Parathyroid adenoma (tissue), 2 donors: ENCODE data around the gene GRAMD1A.

Source experiments
- H2AFZ ChIP-seq: fragments of 300-600 bp; sonication (generic); one replicate; pipeline ENCODE4 v1.7.0; 2017; ENCODE audit warnings: antibody characterized with exemption, mild to moderate bottlenecking
- H3K27ac ChIP-seq: fragments of 300-600 bp; sonication (generic); one replicate; pipeline ENCODE4 v1.7.0; 2017
- H3K27me3 ChIP-seq: fragments of 300-600 bp; sonication (generic); one replicate; pipeline ENCODE4 v1.7.0; 2017; ENCODE audit warnings: low read length; ENCODE audit not compliant: control insufficient read depth, insufficient read depth
- H3K36me3 ChIP-seq: fragments of 300-600 bp; sonication (generic); one replicate; pipeline ENCODE4 v1.7.0; 2017; ENCODE audit warnings: low read length; ENCODE audit not compliant: control insufficient read depth, insufficient read depth
- H3K4me1 ChIP-seq: fragments of 300-600 bp; sonication (generic); one replicate; pipeline ENCODE4 v1.7.0; 2017; ENCODE audit warnings: control low read depth
- H3K4me2 ChIP-seq: fragments of 300-600 bp; sonication (generic); one replicate; pipeline ENCODE4 v1.7.0; 2017; ENCODE audit warnings: low read length
- H3K4me3 ChIP-seq: fragments of 300-600 bp; sonication (generic); one replicate; pipeline ENCODE4 v1.7.0; 2017; ENCODE audit warnings: low read depth, low read length
- H3K79me2 ChIP-seq: fragments of 300-600 bp; sonication (generic); one replicate; pipeline ENCODE4 v1.7.0; 2017; ENCODE audit warnings: control low read depth
- H3K9ac ChIP-seq: fragments of 300-600 bp; sonication (generic); one replicate; pipeline ENCODE4 v1.7.0; 2017; ENCODE audit warnings: mild to moderate bottlenecking
- H3K9me3 ChIP-seq: fragments of 300-600 bp; sonication (generic); one replicate; pipeline ENCODE4 v1.7.0; 2017; ENCODE audit warnings: low read length; ENCODE audit not compliant: control insufficient read depth
- CTCF ChIP-seq: fragments of 300-600 bp; sonication (generic); IDR thresholded peaks from one replicate; pipeline ENCODE4 v1.7.0; 2017; ENCODE audit warnings: antibody characterized with exemption, mild to moderate bottlenecking
- donor health status: primary hyperparathyroidism.

The GRAMD1A gene

GRCh38 chr19:34972163-34972705 is 27.9 kb upstream of the GRAMD1A start:
- Histone ChIP-seq H3K27me3 (no peaks in the 10 kb centered on the region), H2AFZ (no peak overlapping the region), H3K9me3 (no peaks in the 10 kb centered on the region), H3K4me3 (no peak overlapping the region), H3K4me2 (no peak overlapping the region), H3K27ac (no peak overlapping the region), H3K36me3 (no peaks in the 10 kb centered on the region), H3K4me1 (no peaks in the 10 kb centered on the region), H3K79me2 (no peaks in the 10 kb centered on the region), H3K9ac (no peak overlapping the region)
- no peak for TF ChIP-seq CTCF

- Histone ChIP-seq H3K9me3 (no peaks in the 10 kb centered on the region), H3K4me2 (no peak overlapping the region), H3K79me2 (no peaks in the 10 kb centered on the region), H3K9ac (no peak overlapping the region), H3K27ac (no peak overlapping the region), H3K36me3 (no peaks in the 10 kb centered on the region), H3K4me1 (no peaks in the 10 kb centered on the region), H3K4me3 (no peak overlapping the region), H2AFZ (no peak overlapping the region), H3K27me3 (no peaks in the 10 kb centered on the region)
- TF ChIP-seq CTCF, result no peak
These were observed 25.5 kb upstream of the GRAMD1A start for GRCh38 chr19:34974646-34975045.

GRCh38 chr19:34975056-34975455 is 25.1 kb upstream of the GRAMD1A start:
- Histone ChIP-seq H3K4me3 (no peak overlapping the region), H3K27me3 (no peaks in the 10 kb centered on the region), H3K9me3 (no peaks in the 10 kb centered on the region), H3K4me2 (no peak overlapping the region), H3K79me2 (no peaks in the 10 kb centered on the region), H2AFZ (no peak overlapping the region), H3K9ac (no peak overlapping the region), H3K36me3 (no peaks in the 10 kb centered on the region), H3K27ac (no peak overlapping the region), H3K4me1 (no peaks in the 10 kb centered on the region)
- no peak for TF ChIP-seq CTCF

DNA sequence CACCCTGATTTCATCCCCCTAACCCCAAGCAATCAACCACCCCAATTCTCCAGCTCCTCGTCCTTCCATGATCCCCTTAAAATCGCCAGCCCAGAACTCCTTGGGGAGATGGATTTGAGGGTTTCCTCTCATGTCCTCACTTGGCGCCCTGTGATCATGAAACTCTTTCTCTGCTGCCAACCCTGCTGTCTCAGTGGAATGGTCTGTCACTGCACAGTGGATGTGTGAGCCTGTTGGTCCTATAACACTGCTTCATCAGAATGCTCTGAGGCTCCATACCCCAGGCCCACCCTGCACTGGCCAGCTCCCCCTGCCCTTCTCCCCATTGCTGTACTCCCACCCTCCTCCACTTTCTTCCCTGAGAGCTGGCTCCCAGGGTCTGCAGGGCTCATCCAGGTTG is 23.5 kb upstream of the GRAMD1A start:
- H3K4me3 ChIP-seq, result no peak overlapping the region
- no peaks in the 10 kb centered on the region for H3K4me1 ChIP-seq
- no peak overlapping the region for H2AFZ ChIP-seq
- no peak overlapping the region for H3K9ac ChIP-seq
- no peaks in the 10 kb centered on the region for H3K27me3 ChIP-seq
- no peak for TF ChIP-seq CTCF
- H3K4me2 ChIP-seq, result no peak overlapping the region
- no peaks in the 10 kb centered on the region for H3K36me3 ChIP-seq
- no peaks in the 10 kb centered on the region for H3K79me2 ChIP-seq
- no peak overlapping the region for H3K27ac ChIP-seq
- H3K9me3 ChIP-seq, result no peaks in the 10 kb centered on the region

DNA sequence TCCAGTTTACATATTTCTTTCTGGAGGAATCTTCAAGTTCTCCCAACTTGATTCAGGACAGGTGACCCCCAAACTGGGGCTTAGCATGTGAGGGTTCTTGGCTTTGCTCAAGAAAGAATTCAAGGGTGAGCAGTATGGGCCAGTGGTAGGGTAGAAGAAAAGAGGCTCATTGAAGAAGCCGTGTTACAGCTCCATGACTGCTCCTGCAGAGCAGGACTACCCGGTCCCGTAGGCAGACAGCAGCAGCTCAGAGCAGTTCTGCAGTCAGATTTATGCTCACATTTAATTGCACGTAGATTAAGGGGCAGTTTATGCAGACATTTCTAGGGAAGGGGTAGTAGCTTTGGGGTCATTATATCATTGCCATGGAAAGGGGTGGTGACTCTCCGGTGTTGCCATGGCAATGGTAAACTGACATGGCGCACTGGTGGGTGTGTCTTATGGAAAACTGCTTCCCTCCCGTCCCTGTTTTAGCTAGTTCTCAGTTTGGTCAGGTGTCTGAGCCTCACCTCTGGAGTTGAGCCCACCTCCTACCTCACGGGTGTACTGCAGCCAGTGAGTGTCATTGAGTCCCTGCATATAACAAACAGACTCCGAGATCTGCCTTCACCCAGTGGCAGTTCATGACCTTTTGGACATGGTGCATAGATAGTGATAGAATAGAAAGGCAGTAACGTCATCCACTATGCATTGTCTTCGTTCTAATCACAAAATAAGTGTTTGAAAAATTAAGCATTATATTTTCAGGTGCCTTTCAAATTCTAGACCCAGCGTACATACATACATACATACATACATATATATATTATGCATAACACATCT is 20.1 kb upstream of the GRAMD1A start:
- Histone ChIP-seq H3K9ac (no peak overlapping the region), H3K27ac (no peak overlapping the region), H3K4me2 (no peak overlapping the region), H3K79me2 (no peaks in the 10 kb centered on the region), H3K4me3 (no peak overlapping the region), H3K36me3 (no peaks in the 10 kb centered on the region), H3K4me1 (no peaks in the 10 kb centered on the region), H2AFZ (no peak overlapping the region), H3K9me3 (no peaks in the 10 kb centered on the region), H3K27me3 (no peaks in the 10 kb centered on the region)
- no peak for TF ChIP-seq CTCF
